Adrenal gland (tissue), 12 donors: ENCODE measurements around the gene RAB6A. TPM values are rescaled to one million over a fixed set of nuclear protein-coding genes. Genes with fewer than 3 reads are reported as not detected.

Source experiments
- DNase-seq, 7 donors: peaks; one replicate each; pipeline ENCODE4 v3.0.0-alpha.2; 2019 to 2020
- H3K27ac ChIP-seq, 5 donors: fragments of 200-600 bp; sonication (generic) in 4 of 5; 1 replicate in 3 of 5; 2 replicates in 2 of 5; pipeline versions ENCODE4 v1.5.1 to v1.8.0; 2016 to 2020; ENCODE audit warnings: mild to moderate bottlenecking in 1 of 5
- H3K27me3 ChIP-seq: fragments of 200-600 bp; 2 replicates; pipeline ENCODE4 v1.8.0; 2021
- H3K36me3 ChIP-seq, 2 donors: fragments of 200-600 bp; replicated peaks in 1 of 2; 1 replicate in 1 of 2; 2 replicates in 1 of 2; pipeline versions ENCODE4 v1.5.1 to v1.8.0; 2018 to 2022
- H3K4me1 ChIP-seq, 2 donors: fragments of 200-600 bp; replicated peaks in 1 of 2; 1 replicate in 1 of 2; 2 replicates in 1 of 2; pipeline versions ENCODE4 v1.5.1 to v1.8.0; 2018 to 2021
- H3K4me3 ChIP-seq, 4 donors: fragments of 200-600 bp; sonication (generic) in 3 of 4; one replicate each; pipeline ENCODE4 v1.5.1; 2016 to 2018
- H3K9me3 ChIP-seq, 3 donors: fragments of 200-600 bp; sonication (generic) in 1 of 3; replicated peaks in 1 of 3; 1 replicate in 2 of 3; 2 replicates in 1 of 3; pipeline versions ENCODE4 v1.5.1 to v1.8.0; 2016 to 2021
- POLR2A ChIP-seq, 2 donors: fragments of 450-650 bp; IDR thresholded peaks; one replicate each; pipeline ENCODE4 v1.6.1; 2017; ENCODE audit warnings: antibody characterized with exemption in 2 of 2, mild to moderate bottlenecking in 2 of 2, moderate library complexity in 1 of 2
- WGBS, 4 donors: extraction: QIAGEN DNeasy Blood & Tissue Kit in 2 of 4; methylation state at CpG; one replicate each; pipeline versions ENCODE4 v1.1.5 to v1.1.7; 2013 to 2017; 5-methylcytosine and 5-hydroxymethylcytosine counted together
- intact Hi-C, 2 donors: fragments of 100-400 bp; cut with DNase I; formaldehyde crosslinking; loops; one replicate each; pipeline versions ENCODE4 v1.14.1 to v1.15.0; 2022 to 2023
- polyA plus RNA-seq, 3 donors: library from polyadenylated mRNA; stranded (reverse); fragments of 200-250 nt in 2 of 3; fragments of 350-450 nt in 1 of 3; fragmentation: Illumina TruSeq in 1 of 3; extraction: RNeasy Lipid Tissue Mini Kit (QIAGEN cat#74804) in 1 of 3; gene quantifications; one replicate each; pipeline ENCODE4 v1.2.3, GENCODE V29; 2013 to 2014
- total RNA-seq, 9 donors: library from RNA; depleted of rRNA in 4 of 9; stranded (reverse); fragments of >200 nt in 4 of 9; fragments of 120-200 nt in 1 of 9; fragmentation: NEBNext Ultra II Directional in 1 of 9; extraction: Animal tissue kit (Norgen Biotek cat#: 25700) in 1 of 9; gene quantifications; one replicate each; pipeline versions ENCODE4 v1.1.0 to v1.2.4, GENCODE V29; 2013 to 2023
- TF ChIP-seq, protein P1 (sequence below), 6 experiments: fragments of 450-650 bp in 4 of 6; fragments of 200-600 bp in 2 of 6; sonication (generic) in 1 of 6; IDR thresholded peaks; 1 replicate in 5 of 6; 2 replicates in 1 of 6; pipeline versions ENCODE4 v1.5.1 to v1.8.0; 2016 to 2021; ENCODE audit warnings: antibody characterized with exemption in 6 of 6, mild to moderate bottlenecking in 2 of 6, moderate library complexity in 1 of 6
- donor health status: healthy with polysubstance abuse.
- donor health status: Bipolar disorder and iron deficiency.
- donor health status: DM: yes; HTN: yes; CAD: no.
- donor health status: DM: no; HTN: no; CAD: no.
- donor health status: DM: no; HTN: no; CAD: no.
- donor health status: DM: yes; HTN: yes; CAD: no.

RAB6A gene
- total and polyA plus RNA-seq, 12 donors = 27.8 to 283 (median 131) TPM

DNA sequence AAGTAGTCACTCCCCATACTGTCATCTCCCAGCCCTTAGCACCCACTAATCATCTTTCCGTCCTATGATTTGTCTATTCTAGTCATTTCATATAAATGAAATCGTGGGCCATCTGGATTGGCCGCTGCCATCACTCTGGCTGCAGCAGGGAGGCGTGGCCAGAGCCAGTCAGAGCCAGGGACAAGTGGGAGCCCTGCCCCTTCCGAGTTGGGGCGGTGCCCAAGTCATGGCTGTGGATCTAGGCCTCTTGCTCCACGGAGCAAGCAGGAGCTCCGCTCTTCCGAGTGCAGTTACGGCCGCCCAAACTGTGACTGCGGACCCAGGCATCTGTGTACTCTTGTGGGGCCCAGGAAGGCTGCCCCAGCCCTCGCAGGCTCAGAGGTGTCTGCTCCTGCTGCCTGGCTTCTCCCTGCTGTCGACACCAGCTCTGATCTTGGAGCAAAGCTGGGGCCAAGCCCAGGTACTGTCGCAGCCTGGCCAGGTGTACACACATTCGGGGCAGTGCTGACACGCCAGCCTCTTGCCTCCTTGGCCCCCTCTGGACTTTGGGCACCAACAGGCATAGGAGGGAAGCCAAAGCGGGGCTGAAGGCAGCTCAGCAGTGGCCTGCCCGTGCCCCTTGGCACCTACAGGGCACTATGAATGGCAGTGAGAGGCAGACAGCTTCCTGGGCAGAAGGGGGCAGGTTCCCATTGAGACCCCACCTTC, 35.2 kb upstream of the RAB6A start:
- WGBS, 4 donors = 86 to 95% (median 89%) methylated on average over 8 to 19 of the region's 19 CpGs
- Histone ChIP-seq H3K27ac (no peak overlapping the region), H3K9me3 (no peaks in the 10 kb centered on the region), H3K4me1 (peaks cover 6 to 13% of the 10 kb centered on the region in 2 donors), H3K36me3 (no peaks in the 10 kb centered on the region), H3K27me3 (no peaks in the 10 kb centered on the region), H3K4me3 (no peak overlapping the region)
- TF ChIP-seq, protein P1, sequence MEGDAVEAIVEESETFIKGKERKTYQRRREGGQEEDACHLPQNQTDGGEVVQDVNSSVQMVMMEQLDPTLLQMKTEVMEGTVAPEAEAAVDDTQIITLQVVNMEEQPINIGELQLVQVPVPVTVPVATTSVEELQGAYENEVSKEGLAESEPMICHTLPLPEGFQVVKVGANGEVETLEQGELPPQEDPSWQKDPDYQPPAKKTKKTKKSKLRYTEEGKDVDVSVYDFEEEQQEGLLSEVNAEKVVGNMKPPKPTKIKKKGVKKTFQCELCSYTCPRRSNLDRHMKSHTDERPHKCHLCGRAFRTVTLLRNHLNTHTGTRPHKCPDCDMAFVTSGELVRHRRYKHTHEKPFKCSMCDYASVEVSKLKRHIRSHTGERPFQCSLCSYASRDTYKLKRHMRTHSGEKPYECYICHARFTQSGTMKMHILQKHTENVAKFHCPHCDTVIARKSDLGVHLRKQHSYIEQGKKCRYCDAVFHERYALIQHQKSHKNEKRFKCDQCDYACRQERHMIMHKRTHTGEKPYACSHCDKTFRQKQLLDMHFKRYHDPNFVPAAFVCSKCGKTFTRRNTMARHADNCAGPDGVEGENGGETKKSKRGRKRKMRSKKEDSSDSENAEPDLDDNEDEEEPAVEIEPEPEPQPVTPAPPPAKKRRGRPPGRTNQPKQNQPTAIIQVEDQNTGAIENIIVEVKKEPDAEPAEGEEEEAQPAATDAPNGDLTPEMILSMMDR (IDR thresholded peaks at IDR 0.05) = no peak
- TF ChIP-seq POLR2A (IDR thresholded peaks at IDR 0.05) = no peak
- intact Hi-C loops = loop anchor here in 1 of 2 donors (10.0 kb wide), 1 partner anchor 69 kb away; no protein-coding TSS in a partner anchor
- DNase-seq = no peak

DNA sequence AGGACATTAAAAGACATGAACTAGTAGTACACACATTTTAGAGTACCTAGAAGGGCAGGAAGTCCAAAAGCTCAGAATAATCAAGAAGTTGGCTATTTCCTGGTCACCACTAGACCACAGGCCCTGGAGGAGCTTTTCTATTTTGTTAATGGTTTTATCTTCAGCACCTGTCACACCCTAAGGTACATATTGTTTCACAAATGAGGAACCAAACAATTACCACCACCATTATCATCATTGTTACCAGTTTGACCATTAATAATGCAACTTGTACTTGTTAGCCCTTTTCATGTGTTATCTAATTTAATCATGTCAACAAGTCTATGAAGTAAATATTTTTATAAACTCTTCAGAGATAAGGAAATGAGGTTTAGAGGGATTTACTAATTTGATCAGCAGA, 31.7 kb upstream of the RAB6A start:
- TF ChIP-seq, protein P1 (IDR thresholded peaks at IDR 0.05) = no peak
- no peak for TF ChIP-seq POLR2A (IDR thresholded peaks at IDR 0.05)
- Histone ChIP-seq H3K9me3 (no peaks in the 10 kb centered on the region), H3K4me3 (no peak overlapping the region), H3K27ac (peak overlapping the region in 3 of 5 donors; percentile 51 to 71 (median 60)), H3K36me3 (no peaks in the 10 kb centered on the region), H3K27me3 (no peaks in the 10 kb centered on the region), H3K4me1 (peaks cover 11 to 26% of the 10 kb centered on the region in 2 donors)
- intact Hi-C loops = loop anchor here in 1 of 2 donors (10.0 kb wide), 1 partner anchor 72 kb away; no protein-coding TSS in a partner anchor
- DNase-seq = no peak

DNA sequence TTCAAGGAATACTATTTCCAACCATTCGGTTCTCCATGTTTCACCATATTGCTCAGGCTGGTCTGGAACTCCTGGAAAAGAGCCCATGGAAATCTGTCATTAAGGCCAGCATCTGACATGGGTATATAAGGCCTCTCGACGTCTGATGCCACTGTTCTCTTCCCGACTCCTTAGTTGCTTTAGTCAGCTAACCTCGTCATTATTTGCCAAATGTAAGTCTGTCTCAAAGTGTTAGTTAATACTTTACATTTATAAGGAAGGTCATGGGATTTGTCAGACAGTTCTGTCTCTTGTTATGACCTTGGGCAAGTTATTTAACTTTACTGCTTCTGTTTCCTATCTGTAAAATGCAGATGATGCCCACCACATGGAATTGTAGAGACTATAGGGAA, 28.4 kb upstream of the RAB6A start:
- no peak overlapping the region for H3K4me3 ChIP-seq
- 42 to 46% (median 44%) methylated on average over 5 of the region's 5 CpGs for WGBS, 4 donors
- H3K27ac ChIP-seq = peak overlapping the region in 4 of 5 donors; percentile 8 to 95 (median 74)
- no peak for DNase-seq
- H3K27me3 ChIP-seq = no peaks in the 10 kb centered on the region
- no peak for TF ChIP-seq POLR2A (IDR thresholded peaks at IDR 0.05)
- TF ChIP-seq, protein P1 (IDR thresholded peaks at IDR 0.05) = no peak
- H3K9me3 ChIP-seq = no peaks in the 10 kb centered on the region
- no peaks in the 10 kb centered on the region for H3K36me3 ChIP-seq
- intact Hi-C loops = no loop called here
- peaks cover 16 to 35% of the 10 kb centered on the region in 2 donors for H3K4me1 ChIP-seq

DNA sequence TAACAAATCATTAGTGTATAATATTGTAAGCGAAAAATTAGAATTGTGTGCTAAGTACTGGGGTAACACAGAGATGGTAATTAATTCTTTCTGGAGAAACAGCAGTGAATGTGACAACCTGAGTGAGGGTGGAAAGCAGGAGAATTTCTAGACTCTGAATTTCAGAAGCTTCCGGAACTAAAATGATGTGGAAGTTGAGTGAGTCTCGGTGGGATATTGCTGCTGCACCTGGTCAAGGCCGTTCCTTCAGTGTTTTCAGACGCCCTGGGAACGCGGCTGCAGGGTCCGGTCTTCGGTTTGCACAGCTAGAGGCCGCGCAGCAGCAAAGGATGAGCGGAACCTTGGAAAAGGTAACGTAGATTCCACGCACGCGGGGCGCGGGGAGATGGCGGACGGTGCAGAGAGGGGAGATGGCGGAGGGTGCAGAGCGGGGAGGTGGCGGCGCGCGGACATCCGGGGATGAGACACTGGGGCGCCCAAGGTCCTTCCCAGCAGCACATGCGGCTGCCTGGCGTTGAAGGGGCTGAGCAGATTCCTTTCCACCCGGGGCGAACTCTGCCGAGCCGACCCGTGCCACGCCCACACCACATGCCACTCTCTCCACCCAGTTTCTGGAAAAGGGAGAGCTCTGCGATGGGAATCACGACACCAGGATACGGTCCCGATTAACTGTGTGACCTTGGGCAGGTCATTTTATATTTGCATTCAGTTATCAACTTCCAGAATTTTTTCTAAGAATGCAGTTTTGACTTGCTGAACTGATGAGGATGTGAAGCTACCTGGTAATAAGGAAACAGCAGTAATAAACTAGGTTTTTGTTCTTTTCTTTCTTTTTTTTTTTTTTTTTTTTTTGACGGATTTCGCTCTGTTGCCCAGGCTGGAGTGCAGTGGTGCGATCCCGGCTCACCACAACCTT, 27.0 kb upstream of the RAB6A start, which contains the start of gene MRPL48:
MRPL48 (plus strand) TSS at position 232 of the 916 bp plus-strand sequence; CDS start at position 330, 98 bp downstream.
- Histone ChIP-seq H3K4me3 (peak within 1 kb of the TSS; percentile 72 to 93 (median 84)), H3K9me3 (no peaks in the 10 kb centered on the region), H3K27me3 (no peaks in the 10 kb centered on the region), H3K4me1 (peaks cover 24 to 44% of the 10 kb centered on the region in 2 donors), H3K36me3 (no peaks in the 10 kb centered on the region), H3K27ac (peak within 1 kb of the TSS; percentile 32 to 95 (median 93))
- peak; percentile 35 to 72 for TF ChIP-seq POLR2A (IDR thresholded peaks at IDR 0.05)
- TF ChIP-seq, protein P1 (IDR thresholded peaks at IDR 0.05) = no peak
- intact Hi-C loops = no loop called here
- 5 to 9% (median 6%) methylated on average over 36 to 44 of the region's 44 CpGs for WGBS, 4 donors
- peak; percentile 89 to 96 (median 94) for DNase-seq
